BJ (cell line): ENCODE measurements around the gene PCP4L1. TPM values are rescaled to one million over a fixed set of nuclear protein-coding genes. Genes with fewer than 3 reads are reported as not detected.

Experiments
- CTCF ChIA-PET: fragments of 350-600 bp; formaldehyde crosslinking; extraction: SDS; loops from one replicate; lab custom pipeline; 2021; ENCODE audit warnings: antibody characterized with exemption, inconsistent platforms; lab: Yijun Ruan, JAX
- POLR2A ChIA-PET: fragments of 300-600 bp; sonication (Branson Sonifier 250); formaldehyde crosslinking; extraction: SDS; loops from one replicate; lab custom pipeline; 2021; ENCODE audit warnings: antibody characterized with exemption; lab: Charles Lee
- DNase-seq: peaks from one replicate; pipeline ENCODE4 v3.0.0-alpha.2; 2011; ENCODE audit warnings: low read depth
- H3K27me3 ChIP-seq: 2 replicates; pipeline ENCODE4 v1.6.0; 2011; ENCODE audit warnings: low read length; ENCODE audit not compliant: control insufficient read depth, insufficient read depth
- H3K36me3 ChIP-seq: 2 replicates; pipeline ENCODE4 v1.5.1; 2011; ENCODE audit warnings: low read length; ENCODE audit not compliant: control insufficient read depth, insufficient read depth
- H3K4me3 ChIP-seq: 2 replicates; pipeline ENCODE4 v1.5.1; 2011; ENCODE audit warnings: low read depth, mild to moderate bottlenecking, control low read depth, low read length
- CTCF ChIP-seq: IDR thresholded peaks from 2 replicates; pipeline ENCODE4 v1.5.1; 2011; ENCODE audit warnings: low read depth, mild to moderate bottlenecking, control low read depth, inconsistent platforms, low read length, moderate library complexity; ENCODE audit not compliant: insufficient read depth
- polyA plus RNA-seq: library from polyadenylated mRNA; depleted of rRNA; stranded (reverse); fragments of >200 nt; gene quantifications from 2 replicates; pipeline ENCODE4 v1.2.3, GENCODE V29; 2011

The PCP4L1 gene
- polyA plus RNA-seq, 1 experiment = not detected

- TF ChIP-seq CTCF = no peak
- ChIA-PET POLR2A (no interaction called here), CTCF (interaction anchor here (1.2 to 2.7 kb wide), 4 partner anchors 24 to 35 kb away, joined by 3 to 13 read pairs (median 4); partner anchors contain the start of gene TOMM40L)
- no peak overlapping the region for H3K4me3 ChIP-seq
- peaks cover 32% of the 10 kb centered on the region for H3K27me3 ChIP-seq
- no peaks in the 10 kb centered on the region for H3K36me3 ChIP-seq
- no peak for DNase-seq
Measured at GRCh38 chr1:161260376-161261260, 2.1 kb downstream of the PCP4L1 start.

DNA sequence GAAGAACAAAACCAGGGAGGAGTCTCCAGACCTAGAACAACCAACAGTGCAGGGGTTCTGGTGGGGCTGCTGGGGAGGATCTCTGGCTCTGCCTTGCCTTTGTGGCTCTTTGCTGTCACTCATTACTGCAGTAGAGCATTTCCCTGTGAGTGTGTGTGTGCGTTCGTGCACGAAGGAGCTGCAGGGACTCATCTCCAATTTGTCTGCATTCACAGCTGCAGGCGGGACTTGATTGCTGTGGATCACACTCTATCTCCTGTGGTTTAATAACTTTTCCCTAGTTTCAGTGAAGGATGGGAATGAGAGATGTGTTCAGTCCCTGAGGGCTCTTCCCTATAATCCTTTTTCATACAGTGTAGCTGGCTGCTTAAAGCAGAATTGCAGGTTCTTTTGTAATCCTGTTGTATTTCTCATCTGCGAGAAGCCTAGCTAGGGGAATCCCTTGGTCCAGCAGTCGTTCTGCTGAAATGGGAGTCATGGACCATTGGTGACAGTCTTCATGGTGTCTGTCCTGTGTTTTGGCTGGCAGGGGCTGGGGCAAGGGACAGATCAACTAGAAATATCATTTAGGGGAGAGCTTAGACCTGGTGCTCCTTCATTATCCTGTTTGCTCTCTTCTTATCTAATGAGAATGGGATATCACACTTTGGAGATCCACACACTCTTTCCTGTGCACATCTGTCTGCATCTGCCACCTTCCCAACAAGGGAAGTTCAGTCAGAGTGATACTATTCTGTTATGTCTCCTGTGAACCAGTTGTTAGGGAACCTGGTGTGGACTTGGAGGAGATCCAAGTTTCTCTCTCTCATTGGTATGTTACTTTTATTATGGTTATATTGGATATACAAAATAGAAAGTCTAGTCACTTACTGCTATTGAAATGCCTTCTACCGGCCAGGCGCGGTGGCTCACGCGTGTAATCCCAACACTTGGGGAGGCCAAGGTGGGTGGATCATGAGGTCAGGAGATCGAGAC, 3.0 kb downstream of the PCP4L1 start:
- no peak overlapping the region for H3K4me3 ChIP-seq
- ChIA-PET POLR2A (no interaction called here), CTCF (interaction anchor here (1.2 to 2.7 kb wide), 4 partner anchors 23 to 36 kb away, joined by 3 to 13 read pairs (median 4); partner anchors contain the start of gene TOMM40L)
- H3K27me3 ChIP-seq = peaks cover 32% of the 10 kb centered on the region
- H3K36me3 ChIP-seq = no peaks in the 10 kb centered on the region
- no peak for TF ChIP-seq CTCF
- no peak for DNase-seq

DNA sequence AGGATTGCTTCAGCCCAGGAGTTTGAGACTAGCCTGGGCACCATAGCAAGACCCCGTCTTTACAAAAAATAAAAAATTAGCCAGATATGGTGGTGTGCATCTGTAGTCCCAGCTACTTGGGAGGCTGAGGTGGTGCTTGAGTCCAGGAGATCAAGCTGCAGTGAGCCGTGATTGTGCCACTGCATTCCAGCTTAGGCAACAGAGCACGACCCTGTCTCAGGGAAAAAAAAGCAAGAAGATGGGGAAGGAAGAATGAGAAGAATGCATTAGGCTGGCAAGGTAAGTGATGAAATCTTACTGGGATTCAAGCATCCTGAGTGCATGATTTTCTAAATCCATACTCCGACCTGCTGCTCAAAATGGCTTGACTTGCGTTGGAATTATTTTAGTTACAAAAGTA, 6.8 kb downstream of the PCP4L1 start:
- ChIA-PET POLR2A (no interaction called here), CTCF (interaction anchor here (0.6 to 1.5 kb wide), 3 partner anchors 17 to 55 kb away, joined by 3 to 4 read pairs (median 3); no protein-coding TSS in a partner anchor)
- Histone ChIP-seq H3K4me3 (no peak overlapping the region), H3K27me3 (peaks cover 13% of the 10 kb centered on the region), H3K36me3 (no peaks in the 10 kb centered on the region)
- no peak for TF ChIP-seq CTCF
- DNase-seq = no peak

- Histone ChIP-seq H3K36me3 (no peaks in the 10 kb centered on the region), H3K4me3 (no peak overlapping the region), H3K27me3 (peaks cover 6% of the 10 kb centered on the region)
- ChIA-PET CTCF (interaction anchor here (0.9 to 1.5 kb wide), 5 partner anchors 16 to 40 kb away, joined by 3 to 5 read pairs (median 4); no protein-coding TSS in a partner anchor), POLR2A (no interaction called here)
- DNase-seq = no peak
- no peak for TF ChIP-seq CTCF
Measured at GRCh38 chr1:161266202-161266601, 7.7 kb downstream of the PCP4L1 start.
